ENCODE data around the gene SLC8A1. TPM values are rescaled to one million over a fixed set of nuclear protein-coding genes. Genes with fewer than 3 reads are reported as not detected.

Gene SLC8A1
- total and polyA plus RNA-seq, 12 donors = 0.54 to 128 (median 18.5) TPM

- H3K4me1 ChIP-seq (replicated peaks in 1 of 2) = peaks cover 0 to 15% of the 10 kb centered on the region in 2 donors
- intact Hi-C loops (cut with DNase I) = no loop called here
- H3K27ac ChIP-seq = no peak overlapping the region
- no peaks in the 10 kb centered on the region for H3K27me3 ChIP-seq
- no peak overlapping the region for H3K4me3 ChIP-seq
- H3K9me3 ChIP-seq (replicated peaks in 1 of 3) = no peaks in the 10 kb centered on the region
- WGBS, 4 donors = 88 to 100% (median 92%) methylated on average over 1 of the region's 1 CpG
- DNase-seq = no peak
- H3K36me3 ChIP-seq (replicated peaks in 1 of 2) = no peaks in the 10 kb centered on the region
- TF ChIP-seq CTCF (IDR thresholded peaks at IDR 0.05) (no peak), POLR2A (IDR thresholded peaks at IDR 0.05) (no peak)
Observed at GRCh38 chr2:40384233-40384632, 67.7 kb downstream of the SLC8A1 start.

- 85 to 91% (median 89%) methylated on average over 2 of the region's 2 CpGs for WGBS, 4 donors
- Histone ChIP-seq H3K4me3 (no peak overlapping the region), H3K4me1 (replicated peaks in 1 of 2) (peaks cover 0 to 15% of the 10 kb centered on the region in 2 donors), H3K36me3 (replicated peaks in 1 of 2) (no peaks in the 10 kb centered on the region), H3K27ac (no peak overlapping the region), H3K9me3 (replicated peaks in 1 of 3) (no peaks in the 10 kb centered on the region), H3K27me3 (no peaks in the 10 kb centered on the region)
- no peak for TF ChIP-seq POLR2A (IDR thresholded peaks at IDR 0.05)
- TF ChIP-seq CTCF (IDR thresholded peaks at IDR 0.05) = no peak
- no peak for DNase-seq
- intact Hi-C loops (cut with DNase I) = no loop called here
Observed at GRCh38 chr2:40380721-40381120, 71.2 kb downstream of the SLC8A1 start.

GRCh38 chr2:40380041-40380440 lies 71.8 kb downstream of the SLC8A1 start:
- 39 to 56% (median 46%) methylated on average over 1 of the region's 1 CpG for WGBS, 4 donors
- no peak overlapping the region for H3K27ac ChIP-seq
- H3K27me3 ChIP-seq = no peaks in the 10 kb centered on the region
- H3K4me1 ChIP-seq (replicated peaks in 1 of 2) = peaks cover 0 to 12% of the 10 kb centered on the region in 2 donors
- TF ChIP-seq CTCF (IDR thresholded peaks at IDR 0.05) = no peak
- TF ChIP-seq POLR2A (IDR thresholded peaks at IDR 0.05) = no peak
- no peak overlapping the region for H3K4me3 ChIP-seq
- H3K9me3 ChIP-seq (replicated peaks in 1 of 3) = no peaks in the 10 kb centered on the region
- H3K36me3 ChIP-seq (replicated peaks in 1 of 2) = no peaks in the 10 kb centered on the region
- no peak for DNase-seq
- intact Hi-C loops (cut with DNase I) = no loop called here

- Histone ChIP-seq H3K27ac (no peak overlapping the region), H3K36me3 (replicated peaks in 1 of 2) (no peaks in the 10 kb centered on the region), H3K4me1 (replicated peaks in 1 of 2) (peaks cover 4 to 22% of the 10 kb centered on the region in 2 donors), H3K4me3 (no peak overlapping the region), H3K9me3 (replicated peaks in 1 of 3) (no peaks in the 10 kb centered on the region), H3K27me3 (no peaks in the 10 kb centered on the region)
- intact Hi-C loops (cut with DNase I) = no loop called here
- DNase-seq = no peak
- TF ChIP-seq CTCF (IDR thresholded peaks at IDR 0.05) (no peak), POLR2A (IDR thresholded peaks at IDR 0.05) (no peak)
- 68 to 81% (median 77%) methylated on average over 2 of the region's 2 CpGs for WGBS, 4 donors
Observed at GRCh38 chr2:40374543-40375240, 77.2 kb downstream of the SLC8A1 start.

All from adrenal gland (tissue), 12 donors.